ENCODE measurements around the gene PRKN. TPM values are rescaled to one million over a fixed set of nuclear protein-coding genes. Genes with fewer than 3 reads are reported as not detected.

Gene PRKN
- total and polyA plus RNA-seq, 2 donors (not counting 3 experiments of a cell fraction or from before 2014, with no cell fraction given), result 0.06 TPM; not detected in 1

GRCh38 chr6:162644153-162644552, 83.4 kb downstream of the PRKN start:
- H3K27me3 ChIP-seq (ENCODE audit: control insufficient read depth in 2 of 2, insufficient read depth in 2 of 2, low read length in 2 of 2), result no peaks in the 10 kb centered on the region
- TF ChIP-seq GATA2 (IDR thresholded peaks at IDR 0.05; ENCODE audit: insufficient read depth, insufficient read length, low read depth, low read length), result no peak
- TF ChIP-seq, protein P1, sequence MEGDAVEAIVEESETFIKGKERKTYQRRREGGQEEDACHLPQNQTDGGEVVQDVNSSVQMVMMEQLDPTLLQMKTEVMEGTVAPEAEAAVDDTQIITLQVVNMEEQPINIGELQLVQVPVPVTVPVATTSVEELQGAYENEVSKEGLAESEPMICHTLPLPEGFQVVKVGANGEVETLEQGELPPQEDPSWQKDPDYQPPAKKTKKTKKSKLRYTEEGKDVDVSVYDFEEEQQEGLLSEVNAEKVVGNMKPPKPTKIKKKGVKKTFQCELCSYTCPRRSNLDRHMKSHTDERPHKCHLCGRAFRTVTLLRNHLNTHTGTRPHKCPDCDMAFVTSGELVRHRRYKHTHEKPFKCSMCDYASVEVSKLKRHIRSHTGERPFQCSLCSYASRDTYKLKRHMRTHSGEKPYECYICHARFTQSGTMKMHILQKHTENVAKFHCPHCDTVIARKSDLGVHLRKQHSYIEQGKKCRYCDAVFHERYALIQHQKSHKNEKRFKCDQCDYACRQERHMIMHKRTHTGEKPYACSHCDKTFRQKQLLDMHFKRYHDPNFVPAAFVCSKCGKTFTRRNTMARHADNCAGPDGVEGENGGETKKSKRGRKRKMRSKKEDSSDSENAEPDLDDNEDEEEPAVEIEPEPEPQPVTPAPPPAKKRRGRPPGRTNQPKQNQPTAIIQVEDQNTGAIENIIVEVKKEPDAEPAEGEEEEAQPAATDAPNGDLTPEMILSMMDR (IDR thresholded peaks at IDR 0.05; ENCODE audit: extremely low read depth in 1 of 2, insufficient read depth in 1 of 2, low read depth in 1 of 2, low read length in 2 of 2), result no peak
- no peak for TF ChIP-seq POLR2A (IDR thresholded peaks at IDR 0.05; ENCODE audit: low read depth, low read length)
- TF ChIP-seq JUN (IDR thresholded peaks at IDR 0.05; ENCODE audit: borderline replicate concordance, insufficient read depth, insufficient read length, low read depth), result no peak
- no peak for TF ChIP-seq MYC (IDR thresholded peaks at IDR 0.05; ENCODE audit: low read depth, low read length)
- TF ChIP-seq EZH2 (IDR thresholded peaks at IDR 0.05; ENCODE audit: borderline replicate concordance, low read depth, low read length, severe bottlenecking), result no peak
- no peak for TF ChIP-seq POLR2AphosphoS5 (IDR thresholded peaks at IDR 0.05; ENCODE audit: insufficient read depth, low read depth, low read length)
- TF ChIP-seq FOS (IDR thresholded peaks at IDR 0.05; ENCODE audit: borderline replicate concordance, insufficient read depth, low read length), result no peak
- TF ChIP-seq MAX (IDR thresholded peaks at IDR 0.05; ENCODE audit: insufficient read depth, insufficient read length), result no peak
- H2AFZ ChIP-seq (ENCODE audit: low read depth, low read length), result no peak overlapping the region
- FAIRE-seq, result no peak
- H3K4me3 ChIP-seq (replicated peaks in 1 of 3; ENCODE audit: insufficient read depth in 1 of 3, low read depth in 1 of 3, low read length in 3 of 3), result no peak overlapping the region
- H3K79me2 ChIP-seq (ENCODE audit: control insufficient read depth, insufficient read depth, low read length), result no peaks in the 10 kb centered on the region
- H4K20me1 ChIP-seq (replicated peaks; ENCODE audit: control insufficient read depth, extremely low read depth, insufficient read depth, low read length), result no peaks in the 10 kb centered on the region
- H3K9me1 ChIP-seq (replicated peaks; ENCODE audit: control insufficient read depth, extremely low read depth, insufficient read depth, low read length), result no peaks in the 10 kb centered on the region
- POLR2A ChIA-PET, result no interaction called here
- no peak for DNase-seq (ENCODE audit: low read depth, low spot score)
- H3K9ac ChIP-seq (replicated peaks; ENCODE audit: extremely low read depth, insufficient read depth, low read length), result no peak overlapping the region
- H3K4me1 ChIP-seq (ENCODE audit: control insufficient read depth, extremely low read depth, insufficient read depth, low read length), result no peaks in the 10 kb centered on the region
- no peaks in the 10 kb centered on the region for H3K36me3 ChIP-seq (ENCODE audit: control insufficient read depth in 2 of 2, extremely low read depth in 1 of 2, insufficient read depth in 2 of 2, low read length in 2 of 2)
- no TSS peak for BruUV-seq (replicated peaks)
- dilution Hi-C loops (cut with MboI; ENCODE audit: extremely low pct_ligation_motif_present, low sequenced_read_pairs), result no loop called here
- CTCF ChIA-PET, result no interaction called here
- H3K9me3 ChIP-seq (replicated peaks; ENCODE audit: control insufficient read depth, insufficient read depth, low read length), result no peaks in the 10 kb centered on the region
- no peak overlapping the region for H3K4me2 ChIP-seq (ENCODE audit: insufficient read depth, low read length)
- intact Hi-C loops (cut with micrococcal nuclease), result no loop called here
- no peak overlapping the region for H3K27ac ChIP-seq (ENCODE audit: insufficient read depth, low read depth, low read length)

Data from endothelial cell of umbilical vein (primary cell).